K562 (cell line): ENCODE measurements around the gene C12orf43. TPM values are rescaled to one million over a fixed set of nuclear protein-coding genes. Genes with fewer than 3 reads are reported as not detected.

Experiments
- BCLAF1 ChIP-seq, 2 experiments: fragments of 450-650 bp in 1 of 2; IDR thresholded peaks; 2 replicates each; pipeline ENCODE4 v1.6.1; 2011 to 2017; ENCODE audit warnings: low read depth in 2 of 2, antibody characterized with exemption in 1 of 2, borderline replicate concordance in 1 of 2, low read length in 1 of 2, mild to moderate bottlenecking in 1 of 2, mixed read lengths in 1 of 2; ENCODE audit not compliant: control insufficient read depth in 1 of 2
- CXXC5 ChIP-seq: fragments of 250-450 bp; sonication (Bioruptor Pico); IDR thresholded peaks from 2 replicates; pipeline ENCODE4 v1.8.0; 2022; ENCODE audit warnings: inconsistent platforms, mild to moderate bottlenecking, moderate library complexity
- MEF2D ChIP-seq: conservative IDR thresholded peaks from 2 replicates; pipeline ENCODE4 v1.6.1; 2016; ENCODE audit warnings: low read depth, missing genetic modification characterization, missing compliant biosample characterization
- MIER1 ChIP-seq: fragments of 450-650 bp; IDR thresholded peaks from 2 replicates; pipeline ENCODE4 v1.6.1; 2016; ENCODE audit warnings: antibody characterized with exemption, mild to moderate bottlenecking, low read depth
- OTX1 ChIP-seq: fragments of 450-650 bp; formaldehyde crosslinking; IDR thresholded peaks from 2 replicates; pipeline ENCODE4 v1.4.0; 2022; ENCODE audit warnings: mild to moderate bottlenecking
- POLR2G ChIP-seq: fragments of 200-400 bp; formaldehyde crosslinking; IDR thresholded peaks from 2 replicates; pipeline ENCODE4 v1.6.1; 2017; ENCODE audit warnings: low read depth, mild to moderate bottlenecking, antibody characterized with exemption, low read length, moderate library complexity
- RBM14 ChIP-seq: fragments of 200-400 bp; formaldehyde crosslinking; IDR thresholded peaks from 2 replicates; pipeline ENCODE4 v1.6.1; 2018; ENCODE audit warnings: low read depth, mild to moderate bottlenecking, low read length, moderate library complexity, borderline replicate concordance; ENCODE audit not compliant: insufficient read depth
- RCOR1 ChIP-seq, 2 experiments: IDR thresholded peaks; 2 replicates each; pipeline ENCODE4 v1.6.1; 2012; ENCODE audit warnings: low read depth in 2 of 2, low read length in 2 of 2, borderline replicate concordance in 1 of 2, improper control_type of control experiment in 1 of 2
- TFE3 ChIP-seq: fragments of 450-650 bp; formaldehyde crosslinking; IDR thresholded peaks from 2 replicates; pipeline ENCODE4 v1.4.0; 2020; ENCODE audit warnings: mild to moderate bottlenecking, mixed read lengths
- ZNF143 ChIP-seq: sonication (generic); formaldehyde crosslinking; IDR thresholded peaks from 2 replicates; pipeline ENCODE4 v1.9.0; 2022; ENCODE audit warnings: mild to moderate bottlenecking, missing genetic modification reagents
- polyA plus RNA-seq, 8 experiments: library from polyadenylated mRNA; depleted of rRNA in 4 of 8; stranded (reverse) in 5 of 8; unstranded in 3 of 8; fragments of >200 nt; fragmentation: Nextera tagmentation in 2 of 8; fragmentation: Illumina TruSeq in 1 of 8; extraction: Ambion mirVana in 2 of 8; extraction: Trizol in 1 of 8; gene quantifications; 2 replicates each; pipeline versions ENCODE4 v1.2.1 to v1.2.3, GENCODE V29; 2011 to 2014; ENCODE audit warnings: inconsistent platforms in 1 of 8, missing spikeins in 1 of 8
- total RNA-seq, 7 experiments: library from RNA; depleted of rRNA in 6 of 7; stranded (reverse); fragments of >200 nt in 6 of 7; fragmentation: Illumina TruSeq in 2 of 7; extraction: Trizol in 2 of 7; gene quantifications; 2 replicates each; pipeline versions ENCODE4 v1.2.1 to v1.2.3, GENCODE V29; 2011 to 2021; ENCODE audit warnings: low replicate concordance in 1 of 7
- TF ChIP-seq, protein P1 (sequence below): fragments of 450-650 bp; IDR thresholded peaks from 2 replicates; pipeline ENCODE4 v1.6.1; 2014; ENCODE audit warnings: low read depth, mild to moderate bottlenecking, moderate library complexity, borderline replicate concordance
- TF ChIP-seq, protein P2 (sequence below): fragments of 250-450 bp; sonication (Bioruptor Pico); IDR thresholded peaks from 2 replicates; pipeline ENCODE4 v1.5.0; 2021; ENCODE audit warnings: mild to moderate bottlenecking, borderline replicate concordance
- TF ChIP-seq, protein P3 (sequence below): fragments of 250-450 bp; sonication (Bioruptor Pico); IDR thresholded peaks from 2 replicates; pipeline ENCODE4 v1.8.0; 2022; ENCODE audit warnings: inconsistent platforms, mild to moderate bottlenecking, moderate library complexity, borderline replicate concordance

C12orf43 gene
- total and polyA plus RNA-seq, 9 of the 15 experiments (the other 6 are each of a cell fraction or from before 2014, with no cell fraction given): 4.3 to 22.2 (median 16.8) TPM

- peak; percentile 93 for TF ChIP-seq TFE3 (CRISPR knock-in tag)
- 0 out of 2 replicates have a peak, but pooled peaks have one; percentile 16 for TF ChIP-seq OTX1 (CRISPR knock-in tag)
- TF ChIP-seq, protein P1, sequence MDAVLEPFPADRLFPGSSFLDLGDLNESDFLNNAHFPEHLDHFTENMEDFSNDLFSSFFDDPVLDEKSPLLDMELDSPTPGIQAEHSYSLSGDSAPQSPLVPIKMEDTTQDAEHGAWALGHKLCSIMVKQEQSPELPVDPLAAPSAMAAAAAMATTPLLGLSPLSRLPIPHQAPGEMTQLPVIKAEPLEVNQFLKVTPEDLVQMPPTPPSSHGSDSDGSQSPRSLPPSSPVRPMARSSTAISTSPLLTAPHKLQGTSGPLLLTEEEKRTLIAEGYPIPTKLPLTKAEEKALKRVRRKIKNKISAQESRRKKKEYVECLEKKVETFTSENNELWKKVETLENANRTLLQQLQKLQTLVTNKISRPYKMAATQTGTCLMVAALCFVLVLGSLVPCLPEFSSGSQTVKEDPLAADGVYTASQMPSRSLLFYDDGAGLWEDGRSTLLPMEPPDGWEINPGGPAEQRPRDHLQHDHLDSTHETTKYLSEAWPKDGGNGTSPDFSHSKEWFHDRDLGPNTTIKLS: peak; percentile 67; the same call in 1 of the 2 replicates
- TF ChIP-seq RBM14: no peak
- TF ChIP-seq, protein P2, sequence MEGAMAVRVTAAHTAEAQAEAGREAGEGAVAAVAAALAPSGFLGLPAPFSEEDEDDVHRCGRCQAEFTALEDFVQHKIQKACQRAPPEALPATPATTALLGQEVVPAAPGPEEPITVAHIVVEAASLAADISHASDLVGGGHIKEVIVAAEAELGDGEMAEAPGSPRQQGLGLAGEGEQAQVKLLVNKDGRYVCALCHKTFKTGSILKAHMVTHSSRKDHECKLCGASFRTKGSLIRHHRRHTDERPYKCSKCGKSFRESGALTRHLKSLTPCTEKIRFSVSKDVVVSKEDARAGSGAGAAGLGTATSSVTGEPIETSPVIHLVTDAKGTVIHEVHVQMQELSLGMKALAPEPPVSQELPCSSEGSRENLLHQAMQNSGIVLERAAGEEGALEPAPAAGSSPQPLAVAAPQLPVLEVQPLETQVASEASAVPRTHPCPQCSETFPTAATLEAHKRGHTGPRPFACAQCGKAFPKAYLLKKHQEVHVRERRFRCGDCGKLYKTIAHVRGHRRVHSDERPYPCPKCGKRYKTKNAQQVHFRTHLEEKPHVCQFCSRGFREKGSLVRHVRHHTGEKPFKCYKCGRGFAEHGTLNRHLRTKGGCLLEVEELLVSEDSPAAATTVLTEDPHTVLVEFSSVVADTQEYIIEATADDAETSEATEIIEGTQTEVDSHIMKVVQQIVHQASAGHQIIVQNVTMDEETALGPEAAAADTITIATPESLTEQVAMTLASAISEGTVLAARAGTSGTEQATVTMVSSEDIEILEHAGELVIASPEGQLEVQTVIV (CRISPR knock-in tag): no peak
- TF ChIP-seq, protein P3, sequence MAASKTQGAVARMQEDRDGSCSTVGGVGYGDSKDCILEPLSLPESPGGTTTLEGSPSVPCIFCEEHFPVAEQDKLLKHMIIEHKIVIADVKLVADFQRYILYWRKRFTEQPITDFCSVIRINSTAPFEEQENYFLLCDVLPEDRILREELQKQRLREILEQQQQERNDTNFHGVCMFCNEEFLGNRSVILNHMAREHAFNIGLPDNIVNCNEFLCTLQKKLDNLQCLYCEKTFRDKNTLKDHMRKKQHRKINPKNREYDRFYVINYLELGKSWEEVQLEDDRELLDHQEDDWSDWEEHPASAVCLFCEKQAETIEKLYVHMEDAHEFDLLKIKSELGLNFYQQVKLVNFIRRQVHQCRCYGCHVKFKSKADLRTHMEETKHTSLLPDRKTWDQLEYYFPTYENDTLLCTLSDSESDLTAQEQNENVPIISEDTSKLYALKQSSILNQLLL (CRISPR knock-in tag): no peak
- peak; percentile 98 for TF ChIP-seq ZNF143 (CRISPR knock-in tag)
- TF ChIP-seq MIER1: no peak
- TF ChIP-seq CXXC5: peak; percentile 64
- peak; percentile 88 for TF ChIP-seq POLR2G
- no peak for TF ChIP-seq BCLAF1 (IDR thresholded peaks at IDR 0.05; ENCODE audit: borderline replicate concordance in 1 of 2, control insufficient read depth in 1 of 2, low read depth in 2 of 2, low read length in 1 of 2)
- TF ChIP-seq RCOR1 (IDR thresholded peaks at IDR 0.05; ENCODE audit: borderline replicate concordance in 1 of 2, low read depth in 2 of 2, low read length in 2 of 2): peak in 1 of 2 experiments; percentile 45; a peak in 1 of 4 replicates
- TF ChIP-seq MEF2D (tag): 0 out of 2 replicates have a peak, but pooled peaks have one; percentile 23
These were observed at the start of gene C12orf43 (continued) for GRCh38 chr12:121015825-121016766.
